NCI-H526 treated with DMSO at 0.1 percent for 48 hours (cell line): Measurements from ENCODE around the gene ZNF488.

Experiments
- DNase-seq: peaks from one replicate; lab custom pipeline; 2025; lab: John Stamatoyannopoulos, UW

The ZNF488 gene

GRCh38 chr10:47348661-47349470 is 35.2 kb downstream of the ZNF488 start:
- DNase-seq: no peak

- no peak for DNase-seq
Observed at GRCh38 chr10:47348138-47348651, 35.9 kb downstream of the ZNF488 start, which contains the start of gene RBP3. Gene RBP3 (plus strand): TSS chr10:47348363. CDS start chr10:47348485, 122 bp downstream.

DNA sequence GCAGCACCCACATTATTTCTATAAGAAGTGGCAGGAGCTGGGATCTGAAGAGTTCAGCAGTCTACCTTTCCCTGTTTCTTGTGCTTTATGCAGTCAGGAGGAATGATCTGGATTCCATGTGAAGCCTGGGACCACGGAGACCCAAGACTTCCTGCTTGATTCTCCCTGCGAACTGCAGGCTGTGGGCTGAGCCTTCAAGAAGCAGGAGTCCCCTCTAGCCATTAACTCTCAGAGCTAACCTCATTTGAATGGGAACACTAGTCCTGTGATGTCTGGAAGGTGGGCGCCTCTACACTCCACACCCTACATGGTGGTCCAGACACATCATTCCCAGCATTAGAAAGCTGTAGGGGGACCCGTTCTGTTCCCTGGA is 36.8 kb downstream of the ZNF488 start:
- no peak for DNase-seq

DNA sequence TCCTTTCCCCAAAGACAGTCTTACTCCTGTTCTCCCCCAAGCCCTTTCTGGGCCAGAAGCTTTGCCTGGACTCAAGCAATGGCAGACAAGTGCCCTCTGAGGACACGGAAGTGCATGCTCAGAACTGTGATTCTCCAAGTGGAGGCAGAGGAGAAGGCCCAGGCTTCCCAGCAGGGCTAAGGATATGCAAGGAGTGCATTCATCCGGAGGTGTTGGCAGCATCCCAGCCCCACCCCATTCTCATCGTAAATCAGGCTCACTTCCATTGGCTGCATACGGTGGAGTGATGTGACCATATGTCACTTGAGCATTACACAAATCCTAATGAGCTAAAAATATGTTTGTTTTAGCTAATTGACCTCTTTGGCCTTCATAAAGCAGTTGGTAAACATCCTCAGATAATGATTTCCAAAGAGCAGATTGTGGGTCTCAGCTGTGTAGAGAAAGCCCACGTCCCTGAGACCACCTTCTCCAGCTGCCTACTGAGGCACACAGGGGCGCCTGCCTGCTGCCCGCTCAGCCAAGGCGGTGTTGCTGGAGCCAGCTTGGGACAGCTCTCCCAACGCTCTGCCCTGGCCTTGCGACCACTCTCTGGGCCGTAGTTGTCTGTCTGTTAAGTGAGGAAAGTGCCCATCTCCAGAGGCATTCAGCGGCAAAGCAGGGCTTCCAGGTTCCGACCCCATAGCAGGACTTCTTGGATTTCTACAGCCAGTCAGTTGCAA is 37.4 kb downstream of the ZNF488 start:
- DNase-seq: no peak

DNA sequence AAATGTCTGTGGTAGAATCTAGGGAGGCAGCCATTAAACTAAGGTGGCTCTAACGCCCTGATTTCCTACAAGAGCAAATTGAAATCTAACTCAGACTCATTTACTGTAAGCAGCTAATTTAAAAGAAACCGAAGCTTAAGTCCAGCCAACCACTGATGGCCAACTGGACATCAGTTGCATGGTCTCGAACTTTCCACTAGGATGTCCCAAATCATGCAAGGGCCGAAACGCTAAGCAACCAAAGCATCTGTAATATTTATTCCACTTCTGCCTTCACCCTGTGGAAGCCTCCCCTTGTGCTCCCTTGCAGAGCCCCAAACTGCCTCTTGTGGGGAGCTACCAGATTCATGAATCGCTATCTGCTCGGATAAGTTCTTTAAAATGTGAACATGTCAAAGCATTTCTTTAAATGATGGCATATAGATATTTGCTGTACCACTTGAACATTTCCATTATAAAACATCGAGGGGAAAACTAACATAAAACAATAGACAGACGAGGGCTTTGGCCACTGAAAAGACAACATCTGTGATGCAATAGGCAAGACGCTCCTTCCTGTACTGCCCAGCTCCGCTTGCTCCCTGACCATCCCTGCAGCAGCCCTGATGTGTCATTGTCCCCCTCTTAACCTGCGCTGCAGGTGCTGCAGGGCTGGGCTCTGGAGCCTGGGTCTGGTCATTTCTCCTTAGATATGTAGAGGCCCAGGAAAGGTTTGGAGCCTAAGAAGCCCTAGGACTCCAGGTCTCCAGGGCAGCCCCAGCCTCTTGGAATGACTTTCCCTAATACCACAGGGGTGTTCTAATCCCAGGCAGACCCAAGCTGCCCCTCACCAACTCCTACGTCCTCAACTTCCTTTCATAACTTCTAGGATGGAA is 38.9 kb downstream of the ZNF488 start:
- no peak for DNase-seq

DNA sequence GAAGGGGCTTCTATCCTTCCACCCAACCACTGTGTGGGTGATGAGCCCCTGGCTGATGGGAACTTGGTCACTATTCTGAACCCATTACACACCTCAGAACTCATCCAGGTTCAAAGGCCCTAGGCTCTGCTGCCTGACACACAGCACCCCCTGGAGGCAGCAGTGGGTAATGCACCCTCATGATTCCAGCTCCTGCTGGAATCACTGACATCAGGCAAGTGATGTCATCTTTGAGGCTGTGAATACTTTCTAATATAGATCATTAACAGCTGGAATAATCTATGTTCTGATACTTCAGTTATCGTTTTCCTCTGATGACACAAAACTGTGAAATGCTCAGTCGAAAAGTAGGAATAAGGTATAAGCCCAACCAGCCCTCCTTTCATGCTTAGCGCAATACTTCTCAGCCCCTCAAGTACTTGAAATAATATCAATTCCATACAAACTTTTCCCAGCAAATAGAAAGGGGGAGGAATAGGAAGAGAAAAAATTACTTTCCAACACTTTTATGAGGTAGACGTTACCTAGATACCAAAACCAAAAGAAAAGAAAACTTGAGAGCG is 43.4 kb downstream of the ZNF488 start:
- DNase-seq: peak; percentile 30

DNA sequence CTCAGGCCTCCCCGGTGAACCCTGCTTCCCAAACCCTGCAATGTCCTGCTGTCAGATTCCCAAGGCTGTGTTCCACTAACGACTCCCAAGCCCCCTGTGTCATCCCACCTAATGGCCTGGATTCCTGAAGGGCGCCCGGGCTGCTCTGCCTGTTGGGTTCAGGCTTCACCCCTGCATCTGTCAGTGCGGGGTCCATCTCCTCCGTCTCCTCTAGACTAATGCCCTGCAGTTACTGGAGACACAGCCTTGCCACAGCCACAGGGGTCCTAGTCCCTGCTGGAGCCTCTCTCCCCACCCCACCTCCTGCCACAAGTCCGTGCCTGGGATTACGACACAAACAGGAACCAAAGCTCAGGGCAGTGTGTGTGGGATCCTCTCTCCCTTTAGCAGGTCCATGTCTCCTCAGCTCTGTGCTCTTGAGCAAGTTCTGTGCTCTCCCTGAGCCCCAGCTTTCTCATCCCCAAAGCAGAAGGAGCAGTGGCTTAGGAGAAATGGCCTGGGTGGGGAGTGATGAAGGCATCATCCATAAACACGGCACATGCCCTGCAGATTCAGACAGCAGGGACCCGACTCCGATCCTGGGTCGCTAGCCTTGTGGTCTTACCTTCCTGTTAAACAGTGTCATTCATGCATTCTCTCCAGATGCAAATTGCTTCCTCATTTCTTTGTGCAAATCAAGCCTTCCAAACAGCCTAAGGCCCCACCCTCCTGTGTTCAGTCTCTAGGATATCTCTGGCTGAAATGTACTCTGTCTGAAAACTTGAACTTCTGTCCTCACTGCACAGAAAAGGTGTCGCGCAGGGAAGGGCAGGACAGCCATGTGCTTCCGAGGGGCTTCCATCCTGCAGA is 44.1 kb downstream of the ZNF488 start:
- DNase-seq: peak; percentile 64

GRCh38 chr10:47339186-47339735 is 44.8 kb downstream of the ZNF488 start:
- DNase-seq: no peak

DNA sequence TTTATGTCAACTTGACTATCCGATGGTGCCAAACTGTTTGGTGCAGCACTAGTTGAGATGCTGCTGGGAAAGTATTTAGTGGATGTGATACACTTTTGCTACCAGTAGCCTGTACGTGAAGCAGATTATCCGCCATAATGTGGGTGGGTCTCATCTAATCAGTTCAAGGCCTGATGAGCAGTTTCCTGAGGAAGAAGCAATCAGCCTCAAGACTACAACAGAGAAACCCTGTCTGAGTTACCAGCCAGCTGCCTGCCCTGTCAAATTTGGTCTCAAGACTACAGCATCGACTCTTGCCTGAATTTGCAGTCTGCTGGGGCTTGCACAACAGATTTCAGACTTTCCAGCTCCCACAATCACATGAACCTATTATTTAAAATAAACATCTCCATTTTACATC is 46.8 kb downstream of the ZNF488 start:
- no peak for DNase-seq

DNA sequence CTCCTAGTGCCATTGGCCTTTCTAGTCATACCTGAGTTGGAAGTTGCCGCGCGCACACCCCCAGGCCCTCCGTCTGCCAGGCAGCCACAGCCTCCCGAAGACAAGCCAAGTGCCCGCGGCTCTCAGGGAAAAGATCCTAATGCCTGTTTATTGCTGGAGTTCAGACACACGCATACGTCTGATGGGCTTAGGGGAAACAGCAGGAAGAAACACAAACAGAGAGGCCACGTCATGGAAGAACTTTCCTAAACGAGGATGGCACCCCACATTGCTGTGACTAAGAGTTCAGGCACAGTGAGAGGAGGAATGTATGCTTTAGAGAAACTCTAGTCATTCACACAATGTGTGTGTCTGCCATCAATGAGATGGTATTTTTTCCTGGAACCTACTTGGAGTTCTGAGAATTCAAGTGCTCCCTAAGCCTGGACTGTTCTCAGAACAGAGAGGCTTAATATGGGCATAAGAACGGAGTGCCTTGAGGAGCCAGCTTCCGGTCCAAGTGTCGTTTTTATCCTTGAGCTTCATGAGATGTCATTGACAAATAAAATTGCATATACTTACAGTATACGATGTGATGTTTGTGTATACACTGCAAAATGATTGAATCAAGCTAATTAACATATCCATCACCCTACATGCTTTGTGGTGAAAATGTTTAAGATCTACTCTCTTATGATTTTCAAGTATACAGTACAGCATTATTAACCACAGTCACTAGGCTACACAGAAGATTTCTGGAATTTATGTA is 47.5 kb downstream of the ZNF488 start:
- no peak for DNase-seq

DNA sequence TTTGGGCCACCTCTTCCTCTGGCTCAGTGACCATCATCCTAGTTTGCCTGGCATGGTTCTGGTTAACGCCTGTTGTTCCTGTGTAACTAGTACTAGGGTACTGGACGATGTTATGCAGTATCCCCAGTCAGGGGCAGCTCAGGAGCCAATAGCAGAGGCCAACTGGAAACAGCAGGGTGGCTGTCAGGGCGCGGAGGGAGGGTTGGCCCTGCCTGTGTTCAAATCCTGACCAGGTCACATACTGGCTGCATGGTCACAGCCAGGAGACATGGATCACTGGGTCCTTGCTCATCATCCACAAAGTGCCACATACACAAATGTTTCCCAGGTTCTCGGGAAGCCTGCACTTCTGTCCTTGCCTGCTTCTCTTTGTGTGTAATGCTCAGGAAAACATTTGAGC is 48.2 kb downstream of the ZNF488 start:
- no peak for DNase-seq

- no peak for DNase-seq
Observed at GRCh38 chr10:47334466-47335295, 49.4 kb downstream of the ZNF488 start.

GRCh38 chr10:47333532-47333931 is 50.6 kb downstream of the ZNF488 start:
- no peak for DNase-seq

DNA sequence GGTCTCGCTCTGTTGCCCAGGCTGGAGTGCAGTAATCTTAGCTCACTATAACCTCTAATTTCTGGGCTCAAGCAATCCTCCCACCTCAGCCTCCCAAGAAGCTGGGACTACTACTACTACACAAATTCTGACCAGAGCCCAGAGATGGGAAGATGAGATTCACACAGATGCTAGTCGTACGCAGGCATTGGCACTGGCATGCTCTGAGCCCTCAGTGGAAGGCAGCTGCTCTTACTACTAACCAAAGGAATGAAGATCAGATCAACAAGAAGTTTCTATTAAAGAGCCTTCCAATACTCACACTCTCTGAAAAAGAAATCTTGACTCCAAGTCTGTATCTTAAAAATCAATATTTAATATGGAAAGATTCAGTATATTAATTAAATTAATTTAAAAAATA is 51.1 kb downstream of the ZNF488 start:
- no peak for DNase-seq

- DNase-seq: no peak
Observed at GRCh38 chr10:47332371-47332770, 51.7 kb downstream of the ZNF488 start.

DNA sequence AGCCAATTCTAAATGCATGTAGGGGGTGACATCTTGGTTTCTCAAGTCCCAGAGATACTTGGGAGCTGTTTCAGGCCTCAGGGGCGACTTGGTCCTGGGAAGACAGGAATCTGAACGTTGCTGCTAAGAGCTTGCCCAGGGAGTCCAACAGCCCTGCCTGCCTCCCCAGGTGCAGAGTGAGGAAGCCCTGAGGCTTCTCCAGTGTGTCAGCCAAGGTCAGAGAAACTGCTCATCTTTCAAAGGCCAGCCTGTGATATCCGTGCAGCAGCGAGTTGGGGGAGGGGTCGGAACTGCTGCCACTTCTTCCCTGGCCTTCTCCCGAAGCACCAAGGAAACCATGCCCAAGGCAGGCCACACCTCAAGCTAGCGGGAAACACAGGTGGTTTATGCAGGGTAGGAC is 52.1 kb downstream of the ZNF488 start:
- no peak for DNase-seq

DNA sequence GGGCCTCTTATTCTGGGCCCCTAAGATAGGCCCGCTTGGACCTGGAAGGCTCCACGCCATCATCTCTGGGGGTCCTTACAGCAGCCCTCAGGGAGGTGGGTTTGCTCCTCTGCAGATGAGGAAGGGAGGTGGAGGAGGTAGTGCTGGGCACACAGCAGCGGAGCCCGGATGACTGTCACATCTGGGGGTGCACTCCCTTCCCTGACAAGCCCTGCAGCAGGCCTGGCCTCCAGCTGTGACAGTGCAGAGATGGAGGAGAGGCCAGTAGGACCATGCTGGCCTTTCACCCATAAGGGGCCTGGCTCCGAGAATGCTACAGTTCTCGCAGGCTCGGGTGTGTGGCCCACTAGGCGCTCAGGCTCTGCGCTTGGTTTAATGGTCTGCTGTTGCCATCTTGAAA is 52.6 kb downstream of the ZNF488 start:
- no peak for DNase-seq

DNA sequence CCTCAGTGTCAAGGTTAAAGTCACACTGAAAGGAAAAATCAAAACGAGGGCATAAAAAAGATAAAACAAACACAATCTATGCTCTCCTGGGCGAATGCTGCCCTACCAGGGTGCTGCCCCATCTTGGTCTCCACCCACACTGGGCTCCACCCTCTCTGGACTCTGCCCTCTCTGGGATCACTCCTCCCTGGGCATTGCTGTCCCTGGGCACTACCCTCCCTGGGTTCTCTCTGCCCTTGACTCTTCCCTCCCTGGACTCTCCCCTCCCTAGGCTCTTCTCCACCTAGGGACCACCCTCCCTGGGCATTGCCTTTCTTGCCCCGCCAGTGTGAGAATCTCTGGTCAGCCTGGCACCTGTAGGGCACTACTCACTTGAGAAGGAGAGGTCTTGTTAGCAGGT is 53.3 kb downstream of the ZNF488 start:
- no peak for DNase-seq

- no peak for DNase-seq
Observed at GRCh38 chr10:47330366-47330765, 53.7 kb downstream of the ZNF488 start.
